ENCODE data around the gene TOM1L2.
"Not testable (repeated sequence)": the region's sequence is repeated elsewhere in the genome, so short reads cannot be mapped to it uniquely, and the experiment has no call there.

DNA sequence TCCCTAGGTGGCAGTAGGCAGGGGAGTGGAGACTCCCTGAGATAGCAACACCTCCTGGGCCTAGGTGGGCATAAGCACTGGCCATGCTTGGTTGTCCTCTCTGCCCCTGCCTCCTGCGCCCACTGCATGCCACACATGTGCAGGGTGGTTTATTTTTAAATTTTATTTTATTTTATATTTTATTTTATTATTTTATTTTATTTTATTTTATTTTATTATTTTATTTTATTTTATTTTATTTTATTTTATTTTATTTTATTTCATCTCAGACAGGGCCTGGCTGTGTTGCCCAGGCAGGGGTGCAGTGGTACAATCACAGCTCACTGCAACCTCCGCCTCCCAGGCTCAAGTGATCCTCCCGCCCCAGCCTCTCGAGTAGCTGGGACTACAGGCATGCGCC is 164.0 kb downstream of the TOM1L2 start:
- TF ChIP-seq POLR2A, CTCF (IDR thresholded peaks at IDR 0.05): not testable (repeated sequence)
